Retinal pigment epithelial cell (primary cell): ENCODE measurements around the gene KCNG1.

ENCODE experiments used
- DNase-seq: peaks from one replicate; pipeline ENCODE4 v3.0.0-alpha.2; 2010; ENCODE audit warnings: low read depth
- H3K4me3 ChIP-seq: 2 replicates; pipeline ENCODE4 v1.5.1; 2011; ENCODE audit warnings: mild to moderate bottlenecking, low read length, control low read depth, moderate library complexity
- CTCF ChIP-seq: conservative IDR thresholded peaks from 2 replicates; pipeline ENCODE4 v1.5.1; 2011; ENCODE audit warnings: low read depth, low read length, control low read depth, inconsistent platforms

The KCNG1 gene

GRCh38 chr20:51022803-51023616, at the start of gene KCNG1:
Gene KCNG1 (minus strand): TSS chr20:51023107. CDS start chr20:51010338, 12,769 bp downstream.
- H3K4me3 ChIP-seq, result peak within 1 kb of the TSS; percentile 54

GRCh38 chr20:51070621-51071020, 47.7 kb upstream of the KCNG1 start:
- no peak overlapping the region for H3K4me3 ChIP-seq
- DNase-seq, result no peak
- no peak for TF ChIP-seq CTCF

More at GRCh38 chr20:51022803-51023616, at the start of gene KCNG1:
- no peak for TF ChIP-seq CTCF
- DNase-seq, result peak; percentile 35

- H3K4me3 ChIP-seq, result no peak overlapping the region
- TF ChIP-seq CTCF, result no peak
- no peak for DNase-seq
Measured at GRCh38 chr20:51067792-51068191, 44.9 kb upstream of the KCNG1 start.

GRCh38 chr20:51065615-51066014, 42.7 kb upstream of the KCNG1 start:
- no peak overlapping the region for H3K4me3 ChIP-seq
- DNase-seq, result no peak
- no peak for TF ChIP-seq CTCF

GRCh38 chr20:51064137-51064536, 41.2 kb upstream of the KCNG1 start:
- no peak for TF ChIP-seq CTCF
- no peak overlapping the region for H3K4me3 ChIP-seq
- DNase-seq, result no peak

GRCh38 chr20:51062065-51062464, 39.2 kb upstream of the KCNG1 start:
- no peak overlapping the region for H3K4me3 ChIP-seq
- TF ChIP-seq CTCF, result no peak
- no peak for DNase-seq

- TF ChIP-seq CTCF, result no peak
- no peak overlapping the region for H3K4me3 ChIP-seq
- DNase-seq, result no peak
Measured at GRCh38 chr20:51061418-51062045, 38.6 kb upstream of the KCNG1 start.
